ENCODE results near the gene RFNG.

RFNG gene

GRCh38 chr17:82011617-82012187, 39.9 kb downstream of the RFNG start:
- peak overlapping the region; percentile 79 for H3K9ac ChIP-seq (ENCODE audit: insufficient read length, low read depth)
- no peak for TF ChIP-seq SUZ12 (IDR thresholded peaks at IDR 0.05; ENCODE audit: extremely low read depth, insufficient read depth, insufficient read length)
- no peak for TF ChIP-seq YY1 (IDR thresholded peaks at IDR 0.05; ENCODE audit: insufficient read depth, insufficient read length)
- no peak for TF ChIP-seq ZNF274 (IDR thresholded peaks at IDR 0.05; ENCODE audit: low read depth, low read length)
- H3K4me3 ChIP-seq (ENCODE audit: insufficient read length, low read depth): no peak overlapping the region
- no peaks in the 10 kb centered on the region for H3K9me3 ChIP-seq (ENCODE audit: insufficient read depth, low read length)
- no peak for DNase-seq (ENCODE audit: low read depth, low spot score)
- H3K36me3 ChIP-seq (ENCODE audit: insufficient read depth, insufficient read length, low read length): peaks cover 42% of the 10 kb centered on the region
- H3K27me3 ChIP-seq (ENCODE audit: insufficient read depth, insufficient read length): no peaks in the 10 kb centered on the region
- H3K4me1 ChIP-seq (ENCODE audit: insufficient read depth, insufficient read length): peaks cover 46% of the 10 kb centered on the region

DNA sequence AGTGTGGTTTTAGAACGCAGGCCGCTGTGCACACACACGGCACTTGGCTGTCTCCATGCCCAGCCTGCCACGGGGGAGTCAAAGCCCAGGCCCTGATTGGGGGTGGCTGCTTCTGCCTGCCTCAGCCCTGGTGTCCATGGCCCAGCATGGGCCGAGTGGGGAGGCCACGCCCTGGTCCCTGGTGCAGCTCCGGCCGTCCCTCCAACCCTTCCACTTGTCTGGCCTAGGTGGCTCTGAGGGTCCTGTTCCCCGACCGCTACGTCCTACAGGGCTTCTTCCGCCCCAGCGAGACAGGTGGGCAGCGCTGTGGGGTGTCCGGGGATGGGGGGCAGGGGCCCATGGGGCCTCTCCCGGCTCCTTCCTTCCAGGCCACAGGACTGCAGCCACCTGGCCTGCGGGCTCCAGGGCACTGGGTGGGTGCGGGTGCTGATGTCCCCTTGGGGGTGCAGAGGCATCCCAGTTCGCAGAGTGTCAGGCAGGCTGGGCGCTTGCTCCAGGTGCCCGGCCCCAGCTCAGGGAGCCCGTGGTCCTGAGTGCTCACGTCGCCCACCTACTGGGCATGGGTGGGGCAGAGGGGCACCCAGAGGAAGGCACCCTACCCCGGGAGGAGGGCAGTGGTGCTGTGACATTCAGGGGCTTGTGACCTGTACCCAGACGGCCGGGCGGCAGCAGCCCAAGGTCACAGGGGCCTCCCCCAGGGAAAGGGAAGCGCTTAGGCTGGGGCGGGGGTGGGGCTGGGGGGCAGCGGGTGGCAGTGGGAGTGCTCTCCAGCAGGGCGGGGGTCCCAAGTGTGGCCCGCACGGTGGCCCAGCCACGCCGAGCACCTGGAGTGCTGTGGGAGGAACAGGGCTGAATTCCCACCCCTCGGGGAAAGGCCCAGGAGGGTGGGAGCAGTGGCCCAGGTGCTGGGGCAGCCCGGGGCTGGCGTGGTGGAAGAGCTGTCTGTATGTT, 40.8 kb downstream of the RFNG start:
- no peak overlapping the region for H3K9ac ChIP-seq (ENCODE audit: insufficient read length, low read depth)
- H3K4me1 ChIP-seq (ENCODE audit: insufficient read depth, insufficient read length): peaks cover 46% of the 10 kb centered on the region
- peaks cover 41% of the 10 kb centered on the region for H3K36me3 ChIP-seq (ENCODE audit: insufficient read depth, insufficient read length, low read length)
- no peaks in the 10 kb centered on the region for H3K9me3 ChIP-seq (ENCODE audit: insufficient read depth, low read length)
- no peak for DNase-seq (ENCODE audit: low read depth, low spot score)
- TF ChIP-seq YY1 (IDR thresholded peaks at IDR 0.05; ENCODE audit: insufficient read depth, insufficient read length): no peak
- no peak for TF ChIP-seq SUZ12 (IDR thresholded peaks at IDR 0.05; ENCODE audit: extremely low read depth, insufficient read depth, insufficient read length)
- TF ChIP-seq ZNF274 (IDR thresholded peaks at IDR 0.05; ENCODE audit: low read depth, low read length): no peak
- no peaks in the 10 kb centered on the region for H3K27me3 ChIP-seq (ENCODE audit: insufficient read depth, insufficient read length)
- H3K4me3 ChIP-seq (ENCODE audit: insufficient read length, low read depth): no peak overlapping the region

GRCh38 chr17:82009413-82009812, 42.2 kb downstream of the RFNG start:
- Histone ChIP-seq H3K9ac (ENCODE audit: insufficient read length, low read depth) (no peak overlapping the region), H3K36me3 (ENCODE audit: insufficient read depth, insufficient read length, low read length) (peaks cover 37% of the 10 kb centered on the region)

GRCh38 chr17:82008941-82009405, 42.6 kb downstream of the RFNG start:
- Histone ChIP-seq H3K27me3 (ENCODE audit: insufficient read depth, insufficient read length) (no peaks in the 10 kb centered on the region), H3K36me3 (ENCODE audit: insufficient read depth, insufficient read length, low read length) (peaks cover 33% of the 10 kb centered on the region), H3K9ac (ENCODE audit: insufficient read length, low read depth) (no peak overlapping the region), H3K9me3 (ENCODE audit: insufficient read depth, low read length) (no peaks in the 10 kb centered on the region), H3K4me1 (ENCODE audit: insufficient read depth, insufficient read length) (peaks cover 49% of the 10 kb centered on the region), H3K4me3 (ENCODE audit: insufficient read length, low read depth) (no peak overlapping the region)
- no peak for TF ChIP-seq YY1 (IDR thresholded peaks at IDR 0.05; ENCODE audit: insufficient read depth, insufficient read length)
- TF ChIP-seq SUZ12 (IDR thresholded peaks at IDR 0.05; ENCODE audit: extremely low read depth, insufficient read depth, insufficient read length): no peak
- no peak for TF ChIP-seq ZNF274 (IDR thresholded peaks at IDR 0.05; ENCODE audit: low read depth, low read length)
- no peak for DNase-seq (ENCODE audit: low read depth, low spot score)

More at GRCh38 chr17:82009413-82009812, 42.2 kb downstream of the RFNG start:
- no peaks in the 10 kb centered on the region for H3K27me3 ChIP-seq (ENCODE audit: insufficient read depth, insufficient read length)
- H3K4me1 ChIP-seq (ENCODE audit: insufficient read depth, insufficient read length): peaks cover 45% of the 10 kb centered on the region
- no peak for TF ChIP-seq ZNF274 (IDR thresholded peaks at IDR 0.05; ENCODE audit: low read depth, low read length)
- no peak for TF ChIP-seq SUZ12 (IDR thresholded peaks at IDR 0.05; ENCODE audit: extremely low read depth, insufficient read depth, insufficient read length)
- TF ChIP-seq YY1 (IDR thresholded peaks at IDR 0.05; ENCODE audit: insufficient read depth, insufficient read length): no peak
- H3K9me3 ChIP-seq (ENCODE audit: insufficient read depth, low read length): no peaks in the 10 kb centered on the region
- no peak for DNase-seq (ENCODE audit: low read depth, low spot score)
- no peak overlapping the region for H3K4me3 ChIP-seq (ENCODE audit: insufficient read length, low read depth)

DNA sequence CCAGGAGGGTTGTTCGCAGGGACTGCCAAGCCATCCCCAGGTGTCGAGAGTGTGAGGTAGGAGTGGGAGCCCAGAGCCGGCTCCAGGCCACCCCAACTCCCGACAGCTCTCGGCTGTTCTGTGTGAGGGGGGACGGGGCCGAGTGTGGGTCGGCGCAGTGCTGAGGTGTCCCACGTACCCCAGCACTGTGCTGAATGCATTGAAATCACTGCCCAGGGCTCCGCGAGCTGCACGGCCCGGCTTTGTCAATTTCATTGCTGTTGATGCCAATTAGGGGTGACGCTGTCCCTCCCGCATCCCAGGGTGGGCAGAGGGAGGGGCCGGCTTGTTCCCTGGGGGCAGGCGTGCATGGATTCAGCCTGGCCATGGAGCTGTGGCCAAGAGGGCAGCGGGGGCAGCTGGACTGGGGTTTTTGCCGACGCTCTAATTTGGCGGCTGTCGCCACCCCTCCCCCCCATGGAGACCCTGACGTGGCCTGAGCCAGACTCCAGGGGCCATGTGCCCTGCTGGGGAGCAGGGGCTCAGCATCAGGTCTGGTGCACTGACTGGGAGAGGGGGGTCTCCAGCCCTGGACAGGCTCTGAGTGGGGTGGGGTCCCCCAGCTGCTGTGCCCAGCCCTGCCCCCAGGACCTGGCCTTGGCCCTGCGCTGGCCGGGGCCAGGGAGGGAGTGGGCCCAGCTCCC, 43.2 kb downstream of the RFNG start:
- TF ChIP-seq SUZ12 (IDR thresholded peaks at IDR 0.05; ENCODE audit: extremely low read depth, insufficient read depth, insufficient read length) (no peak), YY1 (IDR thresholded peaks at IDR 0.05; ENCODE audit: insufficient read depth, insufficient read length) (no peak), ZNF274 (IDR thresholded peaks at IDR 0.05; ENCODE audit: low read depth, low read length) (no peak)
- DNase-seq (ENCODE audit: low read depth, low spot score): no peak
- peaks cover 46% of the 10 kb centered on the region for H3K4me1 ChIP-seq (ENCODE audit: insufficient read depth, insufficient read length)
- H3K9me3 ChIP-seq (ENCODE audit: insufficient read depth, low read length): no peaks in the 10 kb centered on the region
- H3K36me3 ChIP-seq (ENCODE audit: insufficient read depth, insufficient read length, low read length): peaks cover 28% of the 10 kb centered on the region
- no peak overlapping the region for H3K4me3 ChIP-seq (ENCODE audit: insufficient read length, low read depth)
- no peaks in the 10 kb centered on the region for H3K27me3 ChIP-seq (ENCODE audit: insufficient read depth, insufficient read length)
- no peak overlapping the region for H3K9ac ChIP-seq (ENCODE audit: insufficient read length, low read depth)

- Histone ChIP-seq H3K9ac (ENCODE audit: insufficient read length, low read depth) (peak overlapping the region; percentile 21), H3K36me3 (ENCODE audit: insufficient read depth, insufficient read length, low read length) (peaks cover 28% of the 10 kb centered on the region), H3K4me3 (ENCODE audit: insufficient read length, low read depth) (no peak overlapping the region), H3K27me3 (ENCODE audit: insufficient read depth, insufficient read length) (no peaks in the 10 kb centered on the region), H3K4me1 (ENCODE audit: insufficient read depth, insufficient read length) (peaks cover 49% of the 10 kb centered on the region), H3K9me3 (ENCODE audit: insufficient read depth, low read length) (no peaks in the 10 kb centered on the region)
- no peak for DNase-seq (ENCODE audit: low read depth, low spot score)
- TF ChIP-seq YY1 (IDR thresholded peaks at IDR 0.05; ENCODE audit: insufficient read depth, insufficient read length): no peak
- TF ChIP-seq ZNF274 (IDR thresholded peaks at IDR 0.05; ENCODE audit: low read depth, low read length): no peak
- TF ChIP-seq SUZ12 (IDR thresholded peaks at IDR 0.05; ENCODE audit: extremely low read depth, insufficient read depth, insufficient read length): no peak
These were observed 43.9 kb downstream of the RFNG start for GRCh38 chr17:82007495-82008257.
